ENCODE data around the gene GABBR1. TPM values are rescaled to one million over a fixed set of nuclear protein-coding genes. Genes with fewer than 3 reads are reported as not detected.

GABBR1 gene
- total and polyA plus RNA-seq, 12 donors, result 10.2 to 41.3 (median 18.2) TPM

DNA sequence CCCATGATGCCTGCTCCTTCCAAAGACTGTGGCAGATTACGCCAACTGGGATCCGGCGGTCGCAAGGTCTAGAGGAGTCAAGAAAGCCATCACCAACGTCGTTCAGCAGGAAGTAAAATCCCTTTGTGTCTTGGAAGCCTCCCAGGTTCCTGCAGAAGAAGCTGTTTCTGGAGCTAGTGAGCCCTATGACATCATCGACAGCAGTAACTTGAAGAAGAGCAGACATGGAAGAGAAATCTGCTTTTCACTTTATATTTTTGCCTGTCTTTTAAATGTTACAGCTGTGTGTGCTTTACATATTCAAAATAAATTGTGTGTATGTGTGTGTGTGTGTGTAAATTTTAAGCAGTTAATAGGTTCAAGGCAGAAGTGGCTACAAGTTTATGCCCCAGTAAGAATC lies 55.4 kb downstream of the GABBR1 start:
- H3K36me3 ChIP-seq, result no peaks in the 10 kb centered on the region
- intact Hi-C loops (cut with DNase I), result no loop called here
- peaks cover 0 to 41% (median 32%) of the 10 kb centered on the region in 7 donors for H3K27me3 ChIP-seq
- DNase-seq (no peak), ATAC-seq (no peak)
- TF ChIP-seq CTCF (IDR thresholded peaks at IDR 0.05), result no peak
- 43 to 50% methylated on average over 7 of the region's 7 CpGs for WGBS, 2 donors
- no peaks in the 10 kb centered on the region for H3K4me1 ChIP-seq
- no peak overlapping the region for H3K4me3 ChIP-seq
- no peak overlapping the region for H3K27ac ChIP-seq
- no peaks in the 10 kb centered on the region for H3K9me3 ChIP-seq

GRCh38 chr6:29576056-29576455 lies 56.9 kb downstream of the GABBR1 start:
- Histone ChIP-seq H3K4me3 (no peak overlapping the region), H3K4me1 (no peaks in the 10 kb centered on the region), H3K36me3 (no peaks in the 10 kb centered on the region), H3K27me3 (peaks cover 0 to 51% (median 40%) of the 10 kb centered on the region in 7 donors), H3K9me3 (no peaks in the 10 kb centered on the region), H3K27ac (no peak overlapping the region)
- ATAC-seq (no peak), DNase-seq (no peak)
- intact Hi-C loops (cut with DNase I), result no loop called here
- TF ChIP-seq CTCF (IDR thresholded peaks at IDR 0.05), result no peak

DNA sequence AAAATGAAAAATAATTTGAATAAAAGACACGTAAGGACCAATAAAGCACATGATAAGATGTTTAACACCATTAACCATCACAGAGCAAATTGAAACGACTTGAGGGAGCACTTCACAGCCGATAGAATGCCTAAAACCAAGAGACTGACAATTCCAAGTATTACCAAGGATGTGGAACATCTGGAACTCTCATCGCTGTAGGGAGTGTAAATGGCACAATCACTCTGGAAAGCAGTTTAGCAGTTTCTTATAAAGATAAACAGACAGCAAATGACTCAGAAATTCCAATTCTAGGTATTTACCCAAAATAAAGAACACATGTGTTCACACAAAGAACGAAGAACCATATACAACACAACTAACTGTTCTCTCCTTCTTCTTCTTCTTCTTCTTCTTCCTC lies 65.0 kb downstream of the GABBR1 start:
- H3K4me1 ChIP-seq, result no peaks in the 10 kb centered on the region
- H3K9me3 ChIP-seq, result no peaks in the 10 kb centered on the region
- no peak for TF ChIP-seq CTCF (IDR thresholded peaks at IDR 0.05)
- 57 to 70% methylated on average over 5 of the region's 5 CpGs for WGBS, 2 donors
- H3K27me3 ChIP-seq, result peaks cover 0 to 81% (median 51%) of the 10 kb centered on the region in 7 donors
- no peaks in the 10 kb centered on the region for H3K36me3 ChIP-seq
- no peak for ATAC-seq
- H3K4me3 ChIP-seq, result no peak overlapping the region
- no peak overlapping the region for H3K27ac ChIP-seq
- DNase-seq, result no peak
- intact Hi-C loops (cut with DNase I), result no loop called here

GRCh38 chr6:29567541-29567940 lies 65.4 kb downstream of the GABBR1 start:
- no peaks in the 10 kb centered on the region for H3K4me1 ChIP-seq
- no peak for TF ChIP-seq CTCF (IDR thresholded peaks at IDR 0.05)
- no peak for ATAC-seq
- WGBS, 2 donors, result 68 to 73% methylated on average over 2 of the region's 2 CpGs
- no peak for DNase-seq
- H3K27me3 ChIP-seq, result peaks cover 0 to 80% (median 51%) of the 10 kb centered on the region in 7 donors
- H3K4me3 ChIP-seq, result no peak overlapping the region
- H3K27ac ChIP-seq, result no peak overlapping the region
- no peaks in the 10 kb centered on the region for H3K9me3 ChIP-seq
- intact Hi-C loops (cut with DNase I), result no loop called here
- H3K36me3 ChIP-seq, result no peaks in the 10 kb centered on the region

- H3K4me1 ChIP-seq, result no peaks in the 10 kb centered on the region
- no peak for DNase-seq
- TF ChIP-seq CTCF (IDR thresholded peaks at IDR 0.05), result no peak
- no peak overlapping the region for H3K4me3 ChIP-seq
- no peak overlapping the region for H3K27ac ChIP-seq
- no peaks in the 10 kb centered on the region for H3K9me3 ChIP-seq
- intact Hi-C loops (cut with DNase I), result no loop called here
- 73 to 82% methylated on average over 5 of the region's 5 CpGs for WGBS, 2 donors
- H3K36me3 ChIP-seq, result no peaks in the 10 kb centered on the region
- H3K27me3 ChIP-seq, result peaks cover 0 to 80% (median 47%) of the 10 kb centered on the region in 7 donors
- ATAC-seq, result no peak
These were observed 66.1 kb downstream of the GABBR1 start for GRCh38 chr6:29566856-29567255.
